Smooth muscle cell of the coronary artery (primary cell): ENCODE data around the gene CDR2L. TPM values are rescaled to one million over a fixed set of nuclear protein-coding genes. Genes with fewer than 3 reads are reported as not detected.

Experiments used
- total RNA-seq: library from RNA; depleted of rRNA; stranded (reverse); fragments of >200 nt; gene quantifications from 2 replicates; pipeline ENCODE4 v1.2.3, GENCODE V29; 2014; ENCODE audit warnings: low replicate concordance

CDR2L gene
- total RNA-seq, result 5.4 and 14.8 TPM in 2 replicates

DNA sequence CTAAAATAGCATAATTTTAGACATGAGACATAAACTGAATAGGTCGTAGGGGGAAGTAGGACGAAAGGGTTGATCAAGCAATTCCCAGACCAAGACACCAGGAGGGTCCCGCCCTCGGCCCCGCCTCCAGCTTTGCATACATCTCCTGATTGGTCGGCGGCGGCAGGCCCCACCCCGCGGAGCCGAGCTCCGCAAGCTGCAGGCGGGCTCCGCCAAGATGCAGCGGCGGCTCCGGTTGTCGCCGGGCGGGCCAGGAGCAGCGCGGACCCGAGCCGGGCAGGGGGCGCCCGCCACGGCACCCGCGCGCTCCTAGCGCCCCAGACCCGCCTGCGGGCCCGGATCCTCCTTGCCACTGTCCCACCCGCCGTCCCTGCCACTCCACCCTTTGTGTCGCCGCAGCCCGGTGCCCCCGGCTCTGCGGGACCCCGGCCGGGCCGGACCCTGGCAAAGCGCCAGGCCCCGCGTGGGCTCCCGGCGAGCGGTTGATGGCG, at the start of gene CDR2L:
CDR2L (plus strand) TSS at position 215 of the 491 bp plus-strand sequence. CDS start 412 bp downstream, outside the sequence.

DNA sequence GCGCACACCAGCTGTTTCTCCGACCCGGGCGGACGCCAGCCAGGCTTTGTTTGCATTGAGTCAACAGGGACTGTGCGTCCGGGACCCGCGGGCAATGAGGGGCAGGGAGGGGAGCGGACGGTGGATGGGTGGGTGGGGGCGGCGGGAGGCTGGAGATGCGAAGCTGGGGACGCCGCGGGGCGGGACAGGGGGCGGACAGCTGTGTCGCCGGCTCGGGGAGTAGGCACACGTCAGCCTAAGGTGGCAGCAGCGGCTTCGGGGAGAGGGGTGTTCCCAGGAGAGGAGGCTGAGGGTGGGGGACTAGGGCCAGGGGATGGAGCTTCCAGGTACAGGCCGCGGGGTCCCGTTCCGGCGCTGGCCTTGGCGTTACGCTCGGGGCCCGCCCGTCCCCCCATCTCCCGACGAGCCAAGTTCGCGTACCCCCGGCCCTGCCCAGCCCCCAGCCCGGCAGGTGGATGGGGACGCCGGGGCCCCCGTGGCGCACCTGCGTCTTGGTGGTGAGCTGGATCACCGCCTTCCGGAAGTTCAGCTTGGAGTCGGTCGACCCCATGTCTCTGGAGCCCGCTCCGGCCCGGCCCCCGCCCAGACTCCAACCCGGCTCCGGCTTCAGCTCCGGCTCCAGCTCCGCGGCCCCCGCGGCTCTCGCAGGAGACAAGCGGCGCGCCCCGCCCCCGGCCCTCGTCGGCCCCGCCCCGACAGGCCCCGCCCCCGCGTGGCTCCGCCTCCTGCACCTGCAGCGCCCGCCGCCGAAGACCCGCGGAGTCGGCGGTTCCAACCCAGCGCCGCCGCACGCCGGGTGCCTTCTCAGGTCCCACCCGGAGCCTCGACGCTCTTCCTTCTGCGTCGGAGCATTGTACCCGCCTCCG, 15.1 kb upstream of the CDR2L start, which contains the start of gene HID1:
HID1 (minus strand) TSS at position 653 of the 866 bp plus-strand sequence; CDS start at position 550, 103 bp downstream.

DNA sequence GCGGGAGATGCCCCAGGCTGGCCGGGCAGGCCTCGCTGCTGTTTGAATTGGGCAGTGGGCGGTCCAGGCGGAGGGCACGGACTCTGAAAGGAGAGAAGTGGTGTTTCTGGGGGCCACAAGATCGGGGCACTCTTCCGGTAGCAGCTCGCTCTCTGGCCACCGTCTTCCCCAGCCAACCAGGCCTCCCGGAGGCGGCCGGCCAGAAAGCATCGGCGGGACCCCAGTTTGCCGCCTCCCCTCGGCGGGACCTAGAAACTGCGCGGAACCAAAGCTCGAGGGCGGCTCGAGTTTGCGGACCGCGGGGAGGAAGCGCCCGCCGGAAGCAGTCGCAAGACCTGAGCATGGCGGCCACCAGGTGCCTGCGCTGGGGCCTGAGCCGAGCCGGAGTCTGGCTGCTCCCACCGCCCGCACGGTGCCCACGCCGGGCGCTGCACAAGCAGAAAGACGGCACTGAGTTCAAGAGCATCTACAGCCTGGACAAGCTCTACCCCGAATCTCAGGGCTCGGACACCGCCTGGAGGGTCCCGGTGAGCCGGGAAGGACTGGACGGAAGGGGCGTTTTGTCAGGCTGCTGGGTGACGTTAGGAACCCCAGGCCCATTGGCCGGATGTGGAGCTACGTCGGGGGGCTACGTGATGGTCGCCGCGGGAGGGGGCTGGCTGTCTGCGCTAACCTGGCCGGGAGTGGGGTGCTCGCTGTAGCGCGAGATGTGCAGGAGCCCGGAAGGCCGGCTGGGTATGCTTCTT, 25.1 kb downstream of the CDR2L start, which contains the start of gene MRPL58:
MRPL58 (plus strand) TSS at position 325 of the 746 bp plus-strand sequence; CDS start at position 342, 17 bp downstream.

DNA sequence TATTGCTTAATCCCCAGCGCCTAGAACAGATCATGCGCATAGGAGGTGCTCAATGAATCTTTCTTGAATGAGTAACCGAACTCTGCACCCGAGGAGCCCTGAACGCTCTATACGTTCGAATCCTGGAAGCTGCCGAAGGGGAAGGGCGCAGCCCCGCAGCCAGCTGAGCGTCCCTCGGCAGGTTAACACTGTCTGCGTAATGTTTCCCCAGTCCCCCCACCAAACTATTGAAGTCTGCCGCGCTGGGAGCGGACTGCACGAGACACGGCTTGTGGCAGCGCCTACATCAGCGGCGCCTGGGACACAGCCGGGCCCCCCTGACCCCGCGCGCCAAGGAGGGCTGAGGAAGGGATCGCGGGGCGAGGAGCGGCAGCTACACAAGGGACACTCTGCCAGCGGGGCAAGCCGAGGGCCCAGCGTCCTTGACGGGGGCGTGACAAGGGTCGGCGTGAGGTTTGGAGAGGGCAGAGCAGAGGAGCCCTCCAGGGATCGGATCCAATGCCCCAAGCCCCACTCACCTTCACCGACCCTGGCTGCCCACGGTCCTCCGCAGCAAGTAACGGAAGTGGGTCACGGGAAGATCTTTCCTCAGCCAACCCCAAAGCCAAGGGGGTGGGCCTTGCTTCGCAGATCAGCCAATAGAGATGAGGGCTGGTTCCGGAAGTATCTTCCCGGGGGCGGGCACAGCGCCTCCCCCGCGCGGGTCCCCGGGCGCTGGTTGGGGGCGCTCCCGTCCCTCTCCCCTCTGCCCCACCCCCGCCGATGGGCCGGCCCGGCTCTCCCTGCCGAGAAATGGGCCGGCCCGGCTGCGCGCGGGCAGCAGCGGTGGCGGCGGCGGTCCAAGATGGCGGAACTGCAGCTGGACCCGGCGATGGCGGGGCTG, 59.2 kb downstream of the CDR2L start, which contains the start of the genes ATP5PD and KCTD2:
ATP5PD (minus strand) TSS at position 563 of the 883 bp plus-strand sequence. CDS start 4,319 bp downstream, outside the sequence.
KCTD2 (plus strand) TSS at position 819 of the 883 bp plus-strand sequence; CDS start at position 845, 26 bp downstream.

Other genes starting within 250 kb of the CDR2L start
- gene NHERF1, start 239.0 kb upstream of the CDR2L start, total RNA-seq, result 2.8 and 10.4 TPM in 2 replicates
- 46.3 and 62.8 TPM in 2 replicates for gene NAT9, start 211.3 kb upstream of the CDR2L start, total RNA-seq
- gene GRIN2C, start 127.7 kb upstream of the CDR2L start, total RNA-seq, result 0.15 and 0.23 TPM in 2 replicates
- 36.2 and 37.7 TPM in 2 replicates for gene FDXR, start 114.6 kb upstream of the CDR2L start, total RNA-seq
- not detected in 2 replicates for gene FADS6, start 94.0 kb upstream of the CDR2L start, total RNA-seq
- gene USH1G, start 64.4 kb upstream of the CDR2L start, total RNA-seq, result not detected in 2 replicates
- gene OTOP2, start 63.4 kb upstream of the CDR2L start, total RNA-seq, result not detected in 2 replicates
- gene OTOP3, start 51.7 kb upstream of the CDR2L start, total RNA-seq, result not detected in 2 replicates
- gene HID1, start 14.9 kb upstream of the CDR2L start, total RNA-seq, result 0.23 and 0.90 TPM in 2 replicates
- gene MRPL58, start 25.0 kb downstream of the CDR2L start, total RNA-seq, result 17.1 and 27.8 TPM in 2 replicates
- gene ATP5PD, start 59.3 kb downstream of the CDR2L start, total RNA-seq, result 236 and 296 TPM in 2 replicates
- 10.4 and 26.4 TPM in 2 replicates for gene KCTD2, start 59.6 kb downstream of the CDR2L start, total RNA-seq
- 0.60 and 2.8 TPM in 2 replicates for gene SLC16A5, start 100.3 kb downstream of the CDR2L start, total RNA-seq
- gene ARMC7, start 122.3 kb downstream of the CDR2L start, total RNA-seq, result 2.0 and 2.1 TPM in 2 replicates
- 20.4 and 54.6 TPM in 2 replicates for gene NT5C, start 144.1 kb downstream of the CDR2L start, total RNA-seq
- gene JPT1, start 166.9 kb downstream of the CDR2L start, total RNA-seq, result 16.0 and 107 TPM in 2 replicates
- 148 and 219 TPM in 2 replicates for gene SUMO2, start 195.3 kb downstream of the CDR2L start, total RNA-seq
- 24.6 and 28.5 TPM in 2 replicates for gene NUP85, start 218.0 kb downstream of the CDR2L start, total RNA-seq